GM04503 (cell line): ENCODE measurements around the gene CTNNBIP1.
"Not testable (repeated sequence)": the region's sequence is repeated elsewhere in the genome, so short reads cannot be mapped to it uniquely, and the experiment has no call there.

ENCODE experiments used
- DNase-seq: peaks from one replicate; pipeline ENCODE4 v3.0.0-alpha.2; 2012; ENCODE audit warnings: low read depth

The CTNNBIP1 gene

DNA sequence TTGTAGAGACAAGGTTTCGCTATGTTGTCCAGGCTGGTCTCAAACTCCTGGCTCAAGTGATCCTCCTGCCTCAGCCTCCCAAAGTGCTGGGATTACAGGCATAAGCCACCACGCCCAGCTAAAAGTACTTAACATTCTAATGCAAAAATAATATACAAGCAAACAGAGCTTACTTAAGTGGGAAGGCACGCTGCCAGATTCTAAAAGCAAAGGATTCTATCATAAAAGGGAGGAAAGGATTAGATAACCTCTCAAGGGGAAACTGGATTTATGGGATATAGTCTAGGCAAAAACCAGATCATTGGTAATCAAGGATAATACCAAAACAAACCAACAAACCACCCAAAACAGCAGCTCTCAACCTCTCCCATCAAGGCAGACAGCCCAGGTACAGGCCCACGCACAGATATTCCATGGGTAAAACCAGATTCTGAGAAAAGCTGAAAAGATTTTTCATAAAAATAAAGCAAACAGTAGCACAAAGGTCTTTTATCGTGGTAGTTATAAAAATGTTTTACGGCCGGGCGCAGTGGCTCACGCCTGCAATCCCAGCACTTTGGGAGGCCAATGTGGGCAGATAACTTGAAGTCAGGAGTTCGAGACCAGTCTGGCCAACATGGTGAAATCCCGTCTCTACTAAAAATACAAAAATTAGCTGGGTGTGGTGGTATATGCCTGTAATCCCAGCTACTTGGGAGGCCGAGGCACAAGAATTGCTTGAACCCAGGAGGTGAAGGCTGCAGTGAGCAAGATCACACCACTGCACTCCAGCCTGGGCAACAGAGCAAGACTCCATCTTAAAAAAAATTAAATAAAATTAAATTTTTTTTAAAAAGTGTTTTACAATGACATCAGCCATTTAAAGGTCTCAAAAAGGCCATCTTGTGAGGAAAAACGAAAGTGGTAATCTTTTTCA is 106.8 kb downstream of the CTNNBIP1 start:
- DNase-seq = not testable (repeated sequence)

- DNase-seq = no peak
Observed at GRCh38 chr1:9801909-9802308, 108.2 kb downstream of the CTNNBIP1 start.
